ENCODE measurements around the gene NBEAL2. TPM values are rescaled to one million over a fixed set of nuclear protein-coding genes. Genes with fewer than 3 reads are reported as not detected.

Gene NBEAL2
- total RNA-seq, 1 donor from 2014 or later: 227 TPM

DNA sequence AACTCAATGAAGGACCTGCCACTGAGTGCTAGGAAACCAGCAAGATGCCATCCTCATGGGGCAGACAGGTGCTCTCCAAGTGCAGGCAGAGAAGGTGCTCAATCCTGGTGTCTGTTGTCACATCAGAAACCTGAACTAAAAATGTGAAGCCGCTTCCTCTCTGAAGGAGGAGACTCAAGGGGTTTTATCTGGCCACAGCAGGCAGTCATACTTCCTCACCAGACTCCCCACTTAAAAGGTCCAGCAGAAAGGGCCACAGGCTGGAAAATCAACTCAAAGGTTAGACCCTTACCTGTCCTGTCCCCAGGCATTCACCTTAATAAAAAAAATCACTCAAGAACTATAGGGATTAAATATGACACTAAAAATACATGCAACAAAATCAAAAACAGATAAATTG lies 7.7 kb upstream of the NBEAL2 start:
- Histone ChIP-seq H3K36me3 (no peaks in the 10 kb centered on the region), H3K9me3 (no peaks in the 10 kb centered on the region), H3K4me1 (peaks cover 84% of the 10 kb centered on the region), H3K4me3 (no peak overlapping the region), H3K27ac (no peak overlapping the region), H3K27me3 (no peaks in the 10 kb centered on the region)
- intact Hi-C loops (cut with DNase I): no loop called here
- no peak for TF ChIP-seq POLR2A (IDR thresholded peaks at IDR 0.05)
- no peak for DNase-seq (ENCODE audit: extremely low spot score in 2 of 2)

DNA sequence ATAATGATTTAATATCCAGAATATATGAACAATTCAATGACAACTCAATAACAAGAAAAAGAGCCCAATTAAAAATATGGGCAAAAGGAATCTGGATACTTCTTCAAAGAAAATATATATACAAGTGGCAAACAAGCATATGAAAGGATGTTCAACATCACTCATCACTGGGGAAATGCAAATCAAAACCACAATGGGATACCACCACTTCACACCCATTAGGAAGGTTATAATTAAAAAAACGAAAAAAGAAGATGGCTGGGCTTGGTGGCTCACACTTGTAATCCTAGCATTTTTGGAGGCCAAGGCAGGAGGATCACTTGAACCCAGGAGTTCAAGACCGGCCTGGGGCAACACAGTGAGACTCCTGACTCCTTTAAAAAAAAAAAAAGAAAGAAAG lies 7.1 kb upstream of the NBEAL2 start:
- no peak for DNase-seq (ENCODE audit: extremely low spot score in 2 of 2)
- Histone ChIP-seq H3K4me1 (peaks cover 83% of the 10 kb centered on the region), H3K27ac (no peak overlapping the region), H3K4me3 (no peak overlapping the region), H3K9me3 (no peaks in the 10 kb centered on the region), H3K36me3 (no peaks in the 10 kb centered on the region), H3K27me3 (no peaks in the 10 kb centered on the region)
- intact Hi-C loops (cut with DNase I): no loop called here
- no peak for TF ChIP-seq POLR2A (IDR thresholded peaks at IDR 0.05)
- TF ChIP-seq, protein P1, sequence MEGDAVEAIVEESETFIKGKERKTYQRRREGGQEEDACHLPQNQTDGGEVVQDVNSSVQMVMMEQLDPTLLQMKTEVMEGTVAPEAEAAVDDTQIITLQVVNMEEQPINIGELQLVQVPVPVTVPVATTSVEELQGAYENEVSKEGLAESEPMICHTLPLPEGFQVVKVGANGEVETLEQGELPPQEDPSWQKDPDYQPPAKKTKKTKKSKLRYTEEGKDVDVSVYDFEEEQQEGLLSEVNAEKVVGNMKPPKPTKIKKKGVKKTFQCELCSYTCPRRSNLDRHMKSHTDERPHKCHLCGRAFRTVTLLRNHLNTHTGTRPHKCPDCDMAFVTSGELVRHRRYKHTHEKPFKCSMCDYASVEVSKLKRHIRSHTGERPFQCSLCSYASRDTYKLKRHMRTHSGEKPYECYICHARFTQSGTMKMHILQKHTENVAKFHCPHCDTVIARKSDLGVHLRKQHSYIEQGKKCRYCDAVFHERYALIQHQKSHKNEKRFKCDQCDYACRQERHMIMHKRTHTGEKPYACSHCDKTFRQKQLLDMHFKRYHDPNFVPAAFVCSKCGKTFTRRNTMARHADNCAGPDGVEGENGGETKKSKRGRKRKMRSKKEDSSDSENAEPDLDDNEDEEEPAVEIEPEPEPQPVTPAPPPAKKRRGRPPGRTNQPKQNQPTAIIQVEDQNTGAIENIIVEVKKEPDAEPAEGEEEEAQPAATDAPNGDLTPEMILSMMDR (IDR thresholded peaks at IDR 0.05): no peak
- no peak for TF ChIP-seq POLR2AphosphoS5 (IDR thresholded peaks at IDR 0.05; ENCODE audit: insufficient read depth in 1 of 2, low read depth in 1 of 2)

DNA sequence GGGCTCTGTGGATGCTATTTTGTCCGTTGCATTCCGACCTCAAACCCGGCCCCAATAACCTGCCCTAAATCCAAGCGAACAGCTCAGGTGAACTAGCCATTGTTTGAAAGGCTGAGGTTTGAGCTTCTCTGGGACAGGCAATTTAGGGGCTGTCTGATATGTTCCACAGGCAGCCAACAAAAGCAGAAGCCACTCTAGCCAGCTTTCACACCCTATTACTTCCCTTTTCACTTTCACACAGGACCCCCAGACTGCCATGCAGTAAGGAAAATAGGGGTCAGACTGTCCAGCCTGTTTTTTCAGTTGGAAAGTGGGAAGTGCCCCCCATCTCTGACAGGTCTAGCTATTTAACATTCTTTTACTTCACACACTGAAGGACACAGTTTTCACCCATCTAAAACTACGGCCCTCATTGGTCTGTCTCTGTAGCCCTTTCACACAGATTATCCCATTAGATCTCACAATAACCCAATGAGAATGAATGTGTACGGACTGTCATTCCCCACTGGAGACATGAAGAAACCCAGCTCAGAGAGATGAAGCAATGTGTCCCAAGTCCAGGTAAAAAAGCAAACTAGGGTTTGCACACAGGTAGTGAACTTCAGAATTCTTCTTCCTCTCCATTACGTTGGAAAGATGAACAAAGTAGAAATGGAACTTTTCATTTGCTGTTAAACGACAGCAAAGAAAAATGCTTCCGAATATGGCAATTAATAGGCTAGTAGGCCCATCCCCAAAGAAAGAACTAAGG lies 4.9 kb upstream of the NBEAL2 start:
- intact Hi-C loops (cut with DNase I): no loop called here
- no peaks in the 10 kb centered on the region for H3K27me3 ChIP-seq
- DNase-seq (ENCODE audit: extremely low spot score in 2 of 2): no peak
- no peaks in the 10 kb centered on the region for H3K9me3 ChIP-seq
- peaks cover 77% of the 10 kb centered on the region for H3K4me1 ChIP-seq
- no peak overlapping the region for H3K27ac ChIP-seq
- no peaks in the 10 kb centered on the region for H3K36me3 ChIP-seq
- no peak overlapping the region for H3K4me3 ChIP-seq
- TF ChIP-seq POLR2AphosphoS5 (IDR thresholded peaks at IDR 0.05; ENCODE audit: insufficient read depth in 1 of 2, low read depth in 1 of 2) (no peak), POLR2A (IDR thresholded peaks at IDR 0.05) (no peak)
- TF ChIP-seq, protein P1 (IDR thresholded peaks at IDR 0.05): no peak

DNA sequence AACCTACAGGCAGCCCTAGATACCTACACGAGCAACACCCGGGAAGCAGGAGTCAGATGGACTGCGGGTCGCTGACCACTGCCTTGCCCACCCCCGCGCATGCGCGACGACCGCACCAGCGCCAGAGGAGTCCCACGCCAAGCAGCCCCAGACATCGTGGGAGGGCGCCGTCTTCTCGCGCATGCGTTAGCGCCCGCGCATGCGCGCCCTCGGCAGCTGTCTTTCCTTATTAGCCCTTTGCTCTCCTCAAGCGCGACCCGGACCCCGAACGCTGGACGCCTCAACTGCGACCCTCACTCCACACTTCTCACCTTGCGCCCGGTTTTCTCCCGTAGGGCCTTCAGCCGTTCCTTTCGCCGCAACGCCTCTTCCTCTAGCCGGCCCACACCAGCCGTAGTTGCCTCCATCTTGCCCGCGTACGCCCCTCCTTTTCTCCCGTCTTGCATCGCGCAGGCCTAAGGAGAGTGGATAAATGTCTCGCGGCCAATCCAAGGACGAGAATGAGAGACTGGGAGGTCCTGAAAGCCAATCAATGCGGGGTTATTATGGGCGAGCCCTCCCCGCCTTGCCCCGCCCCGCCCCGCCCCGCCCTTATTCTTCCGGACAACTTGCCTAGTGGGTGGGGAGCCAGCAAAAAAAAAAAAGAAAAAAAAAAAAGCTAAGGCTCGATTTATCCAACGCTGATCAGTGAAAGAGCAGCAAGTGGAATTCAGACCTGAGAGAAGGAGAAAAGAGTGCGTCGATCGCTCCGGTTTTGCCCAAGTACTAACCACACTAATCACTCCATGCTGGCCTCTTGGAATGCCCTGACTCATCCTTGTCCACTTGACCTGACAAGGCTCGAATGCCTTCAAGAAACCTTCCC lies 2.9 kb upstream of the NBEAL2 start, which contains the start of gene CCDC12:
Gene CCDC12 (minus strand): TSS at position 420 of the 865 bp plus-strand sequence. CDS start 13 bp downstream, at position 407.
- H3K4me3 ChIP-seq: peak within 1 kb of the TSS; percentile 69 to 82
- no peaks in the 10 kb centered on the region for H3K27me3 ChIP-seq
- intact Hi-C loops (cut with DNase I): no loop called here
- H3K9me3 ChIP-seq: no peaks in the 10 kb centered on the region
- TF ChIP-seq POLR2AphosphoS5 (IDR thresholded peaks at IDR 0.05; ENCODE audit: insufficient read depth in 1 of 2, low read depth in 1 of 2) (peak in 1 of 2 donors; percentile 96), POLR2A (IDR thresholded peaks at IDR 0.05) (peak in 1 of 2 donors; percentile 76)
- TF ChIP-seq, protein P1 (IDR thresholded peaks at IDR 0.05): no peak
- DNase-seq (ENCODE audit: extremely low spot score in 2 of 2): peak in 1 of 2 donors; percentile 99
- no peaks in the 10 kb centered on the region for H3K36me3 ChIP-seq
- H3K27ac ChIP-seq: peak within 1 kb of the TSS; percentile 89
- H3K4me1 ChIP-seq: peaks cover 76% of the 10 kb centered on the region

DNA sequence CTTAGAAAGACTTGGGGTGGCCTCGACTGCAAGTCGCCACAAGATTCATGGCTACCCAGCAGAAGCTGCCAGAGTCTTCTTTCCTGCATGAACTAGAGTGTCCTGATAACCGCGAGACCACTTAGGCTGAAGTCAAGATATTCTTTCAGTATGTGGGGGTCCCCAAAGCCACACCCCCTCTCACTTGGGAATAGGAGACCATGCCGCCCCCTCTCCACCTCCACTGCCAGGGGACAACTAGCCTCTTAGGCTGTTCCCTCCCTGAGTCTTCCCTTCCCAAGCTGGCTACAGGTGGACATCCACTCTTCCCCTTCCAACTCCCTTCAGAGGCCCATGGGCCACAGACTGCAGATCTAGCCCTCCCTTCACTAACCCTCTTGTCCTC lies 1.7 kb upstream of the NBEAL2 start:
- TF ChIP-seq POLR2AphosphoS5 (IDR thresholded peaks at IDR 0.05; ENCODE audit: insufficient read depth in 1 of 2, low read depth in 1 of 2): no peak
- TF ChIP-seq POLR2A (IDR thresholded peaks at IDR 0.05): no peak
- TF ChIP-seq, protein P1 (IDR thresholded peaks at IDR 0.05): no peak

More for the DNA sequence above, 1.7 kb upstream of the NBEAL2 start:
- Histone ChIP-seq H3K36me3 (no peaks in the 10 kb centered on the region), H3K4me1 (peaks cover 69% of the 10 kb centered on the region), H3K27ac (peak overlapping the region; percentile 89), H3K4me3 (no peak overlapping the region), H3K27me3 (no peaks in the 10 kb centered on the region), H3K9me3 (no peaks in the 10 kb centered on the region)
- DNase-seq (ENCODE audit: extremely low spot score in 2 of 2): no peak
- intact Hi-C loops (cut with DNase I): no loop called here
